Thyroid gland (tissue), 4 donors: ENCODE results near the gene TMEM127.
A peak's percentile ranks its signal among the peaks of the same experiment; 100 is the strongest.

Source experiments
- CTCF ChIP-seq, 6 experiments: fragments of 200-600 bp in 3 of 6; fragments of 450-650 bp in 3 of 6; sonication (generic) in 3 of 6; IDR thresholded peaks; one replicate each; pipeline ENCODE4 v1.5.1; 2016 to 2019; ENCODE audit warnings: antibody characterized with exemption in 6 of 6, mild to moderate bottlenecking in 2 of 6, inconsistent platforms in 1 of 6, moderate library complexity in 1 of 6
- POLR2A ChIP-seq, 2 donors: fragments of 450-650 bp; IDR thresholded peaks; one replicate each; pipeline ENCODE4 v1.6.1; 2017; ENCODE audit warnings: antibody characterized with exemption in 2 of 2, mild to moderate bottlenecking in 2 of 2, moderate library complexity in 1 of 2

GRCh38 chr2:96264656-96265348, 995 bp downstream of the TMEM127 start:
- TF ChIP-seq CTCF (IDR thresholded peaks at IDR 0.05) (peak in 1 of 6 experiments; percentile 19), POLR2A (IDR thresholded peaks at IDR 0.05) (no peak)
